HCEC 1CT (cell line): ENCODE measurements around the gene UBE2Q2.
A peak's percentile ranks its signal among the peaks of the same experiment; 100 is the strongest.
"Not testable (repeated sequence)": the region's sequence is repeated elsewhere in the genome, so short reads cannot be mapped to it uniquely, and the experiment has no call there.

Source experiments
- DNase-seq: peaks from one replicate; pipeline ENCODE4 v3.0.0-alpha.2; 2017

The UBE2Q2 gene

GRCh38 chr15:75842722-75843677 lies at the start of gene UBE2Q2:
Gene UBE2Q2, plus strand, starts transcription at chr15:75843447. Its CDS starts 220 bp downstream, at chr15:75843667.
- peak; percentile 71 for DNase-seq

GRCh38 chr15:75796321-75796720 lies 46.9 kb upstream of the UBE2Q2 start:
- no peak for DNase-seq

GRCh38 chr15:75797146-75797545 lies 46.1 kb upstream of the UBE2Q2 start:
- DNase-seq, result not testable (repeated sequence)

GRCh38 chr15:75799190-75799589 lies 44.1 kb upstream of the UBE2Q2 start:
- DNase-seq, result no peak

- DNase-seq, result not testable (repeated sequence)
These were observed 42.8 kb upstream of the UBE2Q2 start for GRCh38 chr15:75800409-75800808.

- peak; percentile 51 for DNase-seq
These were observed 41.2 kb upstream of the UBE2Q2 start for GRCh38 chr15:75801859-75802593.

- not testable (repeated sequence) for DNase-seq
These were observed 35.8 kb upstream of the UBE2Q2 start for GRCh38 chr15:75807486-75807885.

- not testable (repeated sequence) for DNase-seq
These were observed 35.2 kb upstream of the UBE2Q2 start for GRCh38 chr15:75808009-75808408.

GRCh38 chr15:75808563-75808962 lies 34.7 kb upstream of the UBE2Q2 start:
- no peak for DNase-seq

- DNase-seq, result peak; percentile 28
These were observed 33.1 kb upstream of the UBE2Q2 start for GRCh38 chr15:75809986-75810750.

- no peak for DNase-seq
These were observed 32.3 kb upstream of the UBE2Q2 start for GRCh38 chr15:75810874-75811498.

- no peak for DNase-seq
These were observed 31.6 kb upstream of the UBE2Q2 start for GRCh38 chr15:75811626-75812025.

- DNase-seq, result no peak
These were observed 28.5 kb upstream of the UBE2Q2 start for GRCh38 chr15:75814794-75815193.

- no peak for DNase-seq
These were observed 27.2 kb upstream of the UBE2Q2 start for GRCh38 chr15:75815811-75816719.

GRCh38 chr15:75817138-75817935 lies 25.9 kb upstream of the UBE2Q2 start:
- no peak for DNase-seq

- no peak for DNase-seq
These were observed 23.0 kb upstream of the UBE2Q2 start for GRCh38 chr15:75820206-75820605.

GRCh38 chr15:75821786-75822345 lies 21.4 kb upstream of the UBE2Q2 start:
- DNase-seq, result no peak

- DNase-seq, result no peak
These were observed 20.5 kb upstream of the UBE2Q2 start for GRCh38 chr15:75822685-75823278.

- DNase-seq, result no peak
These were observed 19.2 kb upstream of the UBE2Q2 start for GRCh38 chr15:75823860-75824613.
